GM08714 (cell line): ENCODE data around the gene GRK7.

Experiments used
- H3K4me3 ChIP-seq: fragments of 200-500 bp; sonication (Bioruptor generic); 2 replicates; pipeline ENCODE4 v1.5.1; 2014; ENCODE audit warnings: mild to moderate bottlenecking, low read length, inconsistent platforms
- ZNF274 ChIP-seq: IDR thresholded peaks from 2 replicates; pipeline ENCODE4 v1.6.1; 2012; ENCODE audit warnings: mild to moderate bottlenecking, low read depth, low read length

The GRK7 gene, protein sequence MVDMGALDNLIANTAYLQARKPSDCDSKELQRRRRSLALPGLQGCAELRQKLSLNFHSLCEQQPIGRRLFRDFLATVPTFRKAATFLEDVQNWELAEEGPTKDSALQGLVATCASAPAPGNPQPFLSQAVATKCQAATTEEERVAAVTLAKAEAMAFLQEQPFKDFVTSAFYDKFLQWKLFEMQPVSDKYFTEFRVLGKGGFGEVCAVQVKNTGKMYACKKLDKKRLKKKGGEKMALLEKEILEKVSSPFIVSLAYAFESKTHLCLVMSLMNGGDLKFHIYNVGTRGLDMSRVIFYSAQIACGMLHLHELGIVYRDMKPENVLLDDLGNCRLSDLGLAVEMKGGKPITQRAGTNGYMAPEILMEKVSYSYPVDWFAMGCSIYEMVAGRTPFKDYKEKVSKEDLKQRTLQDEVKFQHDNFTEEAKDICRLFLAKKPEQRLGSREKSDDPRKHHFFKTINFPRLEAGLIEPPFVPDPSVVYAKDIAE (N-terminal part only)

DNA sequence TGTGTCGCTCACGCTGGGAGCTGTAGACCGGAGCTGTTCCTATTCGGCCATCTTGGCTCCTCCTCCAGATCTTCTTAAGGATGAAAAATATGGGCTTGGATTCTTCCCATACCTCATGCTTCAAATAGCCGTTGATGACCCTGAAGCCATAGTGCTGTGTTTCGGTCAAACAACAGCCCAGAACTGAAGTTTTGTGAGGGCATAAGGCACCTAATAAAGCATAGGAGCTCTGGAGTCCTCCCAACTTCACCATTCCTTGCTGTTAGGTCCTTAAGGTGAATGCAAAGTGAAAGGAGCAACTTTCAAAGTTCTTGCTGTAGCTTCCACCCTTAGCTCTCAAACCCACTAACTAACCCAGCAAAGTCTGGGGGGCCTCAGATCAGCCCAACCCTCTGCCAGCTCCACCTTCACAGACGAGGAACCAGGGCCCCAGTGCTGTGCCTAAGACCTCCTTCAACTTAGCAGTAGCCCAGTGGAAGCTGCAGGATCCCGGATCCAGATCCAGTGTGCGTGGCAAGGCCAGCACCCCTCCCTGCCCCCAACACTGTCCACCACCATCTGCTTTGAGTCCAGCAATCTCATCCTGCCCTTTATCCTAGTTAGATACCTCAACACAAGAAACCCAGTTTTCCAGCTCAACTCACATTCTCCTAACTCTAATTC, at the start of gene GRK7:
Gene GRK7, plus strand, starts transcription at position 321 of the 663 bp plus-strand sequence. CDS start 14,877 bp downstream, outside the sequence.
- no peak within 1 kb of the TSS for H3K4me3 ChIP-seq
- no peak for TF ChIP-seq ZNF274

DNA sequence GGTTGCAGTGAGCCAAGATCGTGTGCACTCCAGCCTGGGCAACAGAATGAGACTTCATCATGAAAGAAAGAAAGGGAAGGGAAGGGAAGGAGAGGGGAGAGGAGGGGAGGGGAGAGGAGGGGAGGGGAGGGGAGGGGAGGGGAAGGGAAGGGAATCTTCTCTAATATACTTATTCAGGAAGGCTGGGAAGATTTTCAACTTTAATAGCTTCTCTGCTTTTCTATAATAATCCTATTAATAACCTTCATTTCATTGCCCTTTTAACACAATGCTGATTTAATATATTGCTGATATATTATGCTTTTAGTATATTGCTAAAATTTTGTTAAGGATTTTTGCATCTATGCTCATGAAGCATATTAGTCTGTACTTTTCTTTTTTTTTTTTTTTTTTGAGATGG, 48.5 kb upstream of the GRK7 start:
- H3K4me3 ChIP-seq, result no peak overlapping the region
- no peak for TF ChIP-seq ZNF274

DNA sequence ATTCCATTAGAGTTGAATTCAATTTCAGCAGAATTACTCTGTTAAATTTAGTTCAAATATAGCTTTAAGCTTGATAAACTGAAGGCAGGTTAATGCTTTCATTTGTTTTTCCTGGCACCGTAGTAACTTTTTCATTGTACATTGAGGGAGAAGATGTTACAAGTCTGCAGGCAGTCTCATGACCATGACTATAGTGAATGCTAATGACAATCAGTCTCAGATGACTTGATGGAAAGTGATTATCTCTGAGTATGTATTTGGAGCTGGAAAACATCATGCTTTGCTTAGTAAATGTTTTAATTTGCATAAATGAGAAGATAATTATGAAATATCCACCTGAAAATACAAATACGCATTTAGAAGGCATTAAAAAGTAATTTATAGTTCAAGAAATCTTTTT, 41.1 kb upstream of the GRK7 start:
- no peak for TF ChIP-seq ZNF274
- no peak overlapping the region for H3K4me3 ChIP-seq

DNA sequence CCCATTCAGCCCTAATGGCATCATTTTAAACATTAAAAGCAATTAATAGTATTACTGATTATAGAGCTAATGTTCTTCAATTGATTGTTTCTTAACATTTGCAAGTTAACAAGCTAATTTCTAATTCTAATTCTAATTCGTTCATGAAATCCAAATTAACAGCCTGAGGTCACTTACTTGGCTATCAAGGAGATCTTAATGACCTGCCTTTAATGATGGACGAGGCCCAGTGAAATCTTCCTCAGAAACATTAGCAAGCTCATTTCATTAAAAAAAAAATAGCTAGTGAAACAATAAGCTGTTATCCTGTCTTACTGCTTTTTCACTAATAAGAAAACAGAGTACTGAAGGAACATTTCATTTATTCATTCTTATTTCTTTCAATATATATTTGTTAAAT, 40.6 kb upstream of the GRK7 start:
- no peak for TF ChIP-seq ZNF274
- H3K4me3 ChIP-seq, result no peak overlapping the region

DNA sequence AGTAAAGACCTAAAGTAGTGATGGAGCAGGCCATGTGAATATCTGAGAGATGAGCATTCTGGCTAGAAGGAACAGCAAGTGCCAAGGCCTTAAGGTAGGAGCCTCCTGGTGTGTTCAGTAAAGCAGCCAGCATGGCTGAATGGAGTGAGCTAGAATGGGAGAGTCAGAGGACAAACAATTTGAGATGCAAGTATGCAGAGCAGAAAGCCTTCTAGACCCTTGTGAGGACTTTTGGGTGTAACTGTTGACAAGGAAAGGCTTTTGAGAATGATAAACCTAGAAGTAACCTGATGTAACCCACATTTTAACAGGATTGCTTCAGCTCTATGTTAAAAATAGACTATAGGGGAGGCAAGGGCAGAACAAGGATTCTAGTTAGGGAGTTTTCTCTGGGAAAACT, 40.0 kb upstream of the GRK7 start:
- TF ChIP-seq ZNF274, result no peak
- H3K4me3 ChIP-seq, result no peak overlapping the region

DNA sequence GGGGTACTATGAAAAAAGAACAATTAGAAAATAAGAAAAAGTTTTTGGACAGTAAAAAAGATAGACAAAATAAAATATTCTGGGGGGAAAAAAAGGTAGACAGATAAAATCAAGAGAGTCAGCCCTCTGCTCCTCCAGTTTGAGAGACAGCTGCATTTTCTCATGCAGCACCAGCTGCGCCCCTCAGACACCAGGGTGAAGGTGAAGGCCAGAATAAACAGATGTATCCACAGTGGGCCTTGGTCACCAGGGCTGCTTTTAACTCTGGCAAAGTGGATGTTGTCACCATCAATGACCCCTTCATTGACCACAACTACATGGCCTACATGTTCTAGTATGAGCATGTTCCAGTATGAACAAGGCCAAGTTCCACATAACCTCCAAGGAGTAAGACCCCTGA, 39.0 kb upstream of the GRK7 start:
- H3K4me3 ChIP-seq, result no peak overlapping the region
- TF ChIP-seq ZNF274, result no peak

DNA sequence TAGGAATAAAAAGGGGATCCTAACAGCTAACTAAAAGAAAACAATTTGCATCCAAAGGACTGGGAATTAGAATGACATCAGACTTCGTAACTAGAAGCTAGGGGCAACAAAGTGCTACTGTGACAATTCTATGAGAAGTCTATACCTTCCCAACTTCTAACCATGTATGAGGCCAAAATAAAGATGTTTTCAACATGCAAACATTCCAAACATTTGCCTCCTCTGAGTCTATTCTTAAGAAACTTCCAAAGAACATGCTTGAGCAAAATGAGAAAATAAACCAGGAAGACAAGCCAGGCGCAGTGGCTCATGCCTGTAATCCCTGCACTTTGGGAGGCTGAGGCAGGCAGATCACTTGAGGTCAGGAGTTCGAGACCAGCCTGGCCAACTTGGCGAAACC, 38.2 kb upstream of the GRK7 start:
- H3K4me3 ChIP-seq, result no peak overlapping the region
- no peak for TF ChIP-seq ZNF274

DNA sequence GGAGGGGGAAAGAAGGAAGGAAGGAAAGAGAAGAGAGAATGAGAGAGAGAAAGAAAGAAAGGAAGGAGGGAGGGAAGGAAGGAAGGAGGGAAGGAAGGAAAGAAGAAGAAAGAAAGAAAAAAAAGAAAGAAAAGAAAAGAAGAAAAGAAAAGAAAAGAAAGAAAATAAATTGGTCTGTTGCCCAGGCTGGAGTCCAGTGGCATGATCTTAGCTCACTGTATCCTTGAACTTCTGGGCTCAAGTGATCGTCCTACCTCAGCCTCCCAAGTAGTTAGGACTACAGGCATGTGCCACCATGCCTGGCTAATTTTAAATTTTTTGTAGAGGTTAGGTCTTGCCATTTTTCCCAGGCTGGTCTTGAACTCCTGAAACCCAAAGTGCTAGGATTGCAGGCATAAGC, 36.7 kb upstream of the GRK7 start:
- H3K4me3 ChIP-seq, result no peak overlapping the region
- TF ChIP-seq ZNF274, result no peak

DNA sequence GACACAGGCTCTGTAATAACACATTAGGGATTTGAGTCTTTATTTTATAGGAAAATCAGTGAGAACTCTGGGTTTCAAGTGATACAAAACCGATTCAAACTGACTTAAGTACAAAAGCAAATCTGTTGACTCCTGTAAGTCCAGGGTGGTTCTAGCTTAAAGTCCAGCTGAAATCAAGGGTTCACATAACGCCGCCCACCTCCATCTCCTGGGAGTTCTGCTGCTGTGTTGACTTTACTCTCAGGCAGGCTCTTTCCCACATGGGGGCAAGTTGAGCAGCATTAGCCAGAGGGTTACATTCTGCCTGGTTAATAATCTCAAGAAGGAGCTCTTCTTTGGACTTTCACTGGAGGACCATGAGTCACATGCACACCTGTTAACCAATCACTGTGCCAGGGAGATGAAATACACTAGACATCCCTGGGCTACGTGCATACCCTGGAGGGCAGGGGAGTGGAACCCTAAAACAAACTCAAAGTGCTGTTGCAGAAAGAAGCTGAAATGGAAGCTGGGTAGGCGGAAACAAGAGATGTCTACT, 34.8 kb upstream of the GRK7 start:
- H3K4me3 ChIP-seq, result no peak overlapping the region
- no peak for TF ChIP-seq ZNF274

DNA sequence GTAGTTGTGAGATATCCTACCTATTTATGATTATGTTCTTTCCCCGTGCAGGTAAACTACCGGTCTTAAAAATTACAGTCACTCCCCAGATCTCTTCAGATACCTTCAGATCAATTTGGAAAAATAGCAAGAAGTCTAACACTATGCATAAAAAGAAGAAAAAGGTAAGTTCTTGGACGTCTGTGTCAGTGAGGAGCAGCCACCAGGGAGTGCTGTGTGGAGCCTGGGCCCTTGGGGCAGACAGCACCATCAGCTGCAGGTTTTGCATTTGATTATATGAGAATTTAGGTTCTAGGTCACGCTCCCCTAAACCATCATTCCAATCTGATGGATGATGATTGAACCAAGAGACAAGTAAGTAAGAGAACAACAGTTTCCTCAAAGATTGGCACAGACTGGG, 34.0 kb upstream of the GRK7 start:
- no peak for TF ChIP-seq ZNF274
- no peak overlapping the region for H3K4me3 ChIP-seq

DNA sequence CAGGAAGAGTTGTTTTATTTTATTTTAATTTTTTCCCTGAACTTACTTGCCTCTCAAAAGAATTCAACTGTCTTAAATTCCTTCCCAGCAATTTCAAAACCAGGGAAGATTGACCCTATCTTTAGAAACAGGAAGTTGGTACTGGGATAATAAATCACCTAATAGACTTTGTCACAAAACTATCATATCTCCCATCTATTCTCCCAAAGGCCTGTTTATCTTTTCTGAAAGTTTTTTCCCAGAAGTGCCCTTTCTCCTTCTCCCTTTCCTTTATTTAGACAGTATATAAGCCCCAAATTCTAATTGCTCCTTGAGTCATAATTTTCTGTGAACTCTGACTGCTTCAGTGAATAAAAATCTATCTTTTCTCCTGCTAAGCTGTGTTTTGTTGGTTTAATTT, 28.0 kb upstream of the GRK7 start:
- no peak for TF ChIP-seq ZNF274
- H3K4me3 ChIP-seq, result no peak overlapping the region

DNA sequence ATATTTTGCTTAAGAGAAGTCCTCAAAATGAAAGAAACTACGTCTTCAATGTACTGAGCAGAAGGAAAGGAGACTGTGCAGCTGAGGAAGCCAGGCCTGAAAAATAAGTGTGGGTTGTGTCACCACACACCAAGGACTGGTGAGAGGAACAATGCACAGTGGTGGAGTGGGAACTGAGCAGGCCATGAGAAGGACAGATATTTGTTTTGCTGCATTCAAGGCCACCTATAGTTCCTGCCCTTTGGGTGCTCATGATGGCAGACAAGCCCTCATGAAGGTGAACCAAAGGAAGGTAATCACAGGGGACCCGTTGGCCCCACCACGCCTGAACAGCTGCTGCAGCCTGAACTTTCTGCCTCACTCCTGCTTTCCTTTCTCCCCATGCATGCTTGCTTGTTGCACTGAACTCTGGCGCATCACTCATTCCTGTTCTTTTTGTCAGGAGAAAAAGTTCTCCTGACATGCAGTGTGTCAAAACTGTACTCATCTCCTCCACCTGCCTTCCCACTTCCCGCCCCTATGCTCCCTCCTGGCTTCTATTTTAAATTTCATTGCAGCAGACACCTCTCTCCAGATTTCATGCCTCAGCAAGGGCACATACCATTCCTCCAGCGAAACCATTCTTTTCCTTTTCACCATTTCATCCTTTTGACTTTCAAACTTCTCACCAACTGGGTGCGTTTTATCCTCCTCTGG, 27.3 kb upstream of the GRK7 start:
- no peak overlapping the region for H3K4me3 ChIP-seq
- TF ChIP-seq ZNF274, result no peak

DNA sequence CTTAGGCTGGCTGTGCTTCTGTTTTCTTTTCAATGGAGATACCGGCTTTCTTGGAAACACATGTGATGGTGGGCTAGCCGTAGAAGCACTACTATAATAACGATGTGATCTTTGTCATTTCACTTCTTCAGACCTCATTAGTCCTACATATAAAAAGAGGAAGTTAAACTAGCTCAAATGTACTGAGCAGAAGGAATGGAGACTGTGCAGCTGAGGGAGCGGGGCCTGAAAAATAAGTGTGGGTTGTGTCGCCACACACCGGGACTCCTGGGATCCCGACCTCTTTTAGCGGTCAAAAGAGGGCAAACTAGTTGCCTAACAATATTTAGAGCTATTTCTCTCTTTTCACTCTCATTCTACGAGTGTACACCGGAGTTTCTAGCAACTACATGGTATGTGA, 26.1 kb upstream of the GRK7 start:
- no peak overlapping the region for H3K4me3 ChIP-seq
- TF ChIP-seq ZNF274, result no peak

DNA sequence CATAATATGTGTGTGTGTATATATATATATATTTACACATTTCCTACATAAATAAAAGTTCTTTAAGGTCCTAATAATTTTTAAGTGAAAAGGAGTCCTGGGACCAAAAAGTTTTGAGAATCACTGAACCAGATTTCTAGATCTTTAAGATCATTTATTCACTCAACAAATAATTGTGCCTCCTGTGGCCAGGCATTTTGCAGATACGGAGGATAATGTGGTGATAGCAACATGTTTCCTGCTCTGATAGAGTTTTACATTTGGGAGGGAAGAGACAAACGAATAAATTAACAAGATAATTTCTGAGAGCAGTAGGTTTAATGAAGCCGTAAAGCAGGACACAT, 25.6 kb upstream of the GRK7 start:
- no peak overlapping the region for H3K4me3 ChIP-seq
- no peak for TF ChIP-seq ZNF274
